Measurements from ENCODE around the gene ACTG2.
A peak's percentile ranks its signal among the peaks of the same experiment; 100 is the strongest.

Gene ACTG2

DNA sequence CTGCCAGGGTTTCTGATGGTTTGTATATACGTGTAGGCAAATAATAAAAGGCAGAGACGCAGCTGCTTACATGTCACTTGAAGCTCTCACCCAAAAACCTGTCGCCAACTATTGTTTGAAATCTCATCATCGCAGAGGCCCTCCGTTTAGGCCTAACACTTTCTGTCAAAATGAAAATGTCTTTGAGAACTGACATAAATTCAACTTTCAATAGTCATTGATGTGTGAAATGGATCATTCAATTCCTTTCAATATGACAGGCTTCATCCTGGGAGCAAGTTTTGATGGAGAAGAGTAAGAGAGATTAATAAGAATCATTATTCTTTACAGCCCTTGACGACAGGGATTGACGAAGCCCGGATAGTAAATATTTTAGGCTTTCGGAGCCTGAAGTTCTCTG, 2.7 kb downstream of the ACTG2 start:
- Mint-ChIP-seq H3K4me3 (peak overlapping the region in 1 of 3 experiments; percentile 31), H3K36me3 (ENCODE audit: low read depth) (no peaks in the 10 kb centered on the region), H3K4me1 (peaks cover 23% of the 10 kb centered on the region), H3K27me3 (ENCODE audit: low read depth) (peaks cover 13% of the 10 kb centered on the region), H3K9me3 (no peaks in the 10 kb centered on the region), H3K27ac (peak overlapping the region in 1 of 3 experiments; percentile 41)
- TF ChIP-seq CTCF (IDR thresholded peaks at IDR 0.05; ENCODE audit: unreplicated experiment in 3 of 3) = no peak

DNA sequence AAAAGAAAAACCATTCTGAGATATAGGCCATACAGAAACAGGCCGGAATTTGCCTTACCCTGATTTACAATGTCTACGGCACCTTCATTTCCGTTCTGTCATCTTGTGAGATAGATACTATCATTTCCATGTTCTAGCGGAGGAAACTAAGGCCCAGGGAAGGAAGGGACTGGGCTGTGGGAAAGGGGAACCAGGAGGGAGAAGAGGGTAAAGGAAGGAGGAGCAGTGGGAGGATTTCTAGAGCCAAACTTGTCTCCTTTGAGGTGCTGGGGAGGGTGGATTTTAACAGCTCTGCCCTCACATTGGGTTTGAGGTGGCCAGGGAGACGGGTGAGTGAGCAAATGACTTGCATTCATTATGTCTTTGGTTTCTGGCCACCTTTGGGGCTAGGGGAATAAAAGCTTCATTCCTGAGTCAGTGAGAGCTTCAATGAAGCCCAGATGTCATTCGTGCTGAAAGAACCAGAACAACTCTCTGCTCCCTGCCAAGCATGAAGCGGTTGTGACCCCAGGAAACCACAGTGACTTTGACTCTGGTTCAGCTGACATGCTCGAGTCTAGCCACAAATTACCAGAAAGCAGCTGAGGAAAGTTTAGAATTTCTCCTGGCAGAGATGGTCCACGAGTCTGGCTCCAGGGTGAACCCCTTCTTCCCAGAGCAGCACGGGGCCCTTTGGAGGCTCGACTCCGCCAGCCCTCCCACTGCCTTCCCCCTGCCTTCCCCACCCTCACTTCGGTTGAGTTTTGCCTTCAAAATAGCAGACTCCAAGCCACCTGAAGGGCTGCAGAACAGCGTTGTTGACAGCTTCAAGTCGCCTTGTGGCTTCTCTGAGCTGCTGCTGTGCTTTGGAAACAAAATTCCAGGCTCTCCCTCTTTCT, 3.8 kb downstream of the ACTG2 start:
- Mint-ChIP-seq H3K27me3 (ENCODE audit: low read depth) (peaks cover 7% of the 10 kb centered on the region), H3K4me1 (peaks cover 25% of the 10 kb centered on the region), H3K36me3 (ENCODE audit: low read depth) (no peaks in the 10 kb centered on the region)

GRCh38 chr2:73897240-73897583, 4.4 kb downstream of the ACTG2 start:
- Mint-ChIP-seq H3K9me3 (no peaks in the 10 kb centered on the region), H3K4me3 (no peak overlapping the region), H3K27me3 (ENCODE audit: low read depth) (peaks cover 6% of the 10 kb centered on the region), H3K27ac (no peak overlapping the region), H3K4me1 (peaks cover 27% of the 10 kb centered on the region), H3K36me3 (ENCODE audit: low read depth) (no peaks in the 10 kb centered on the region)
- TF ChIP-seq CTCF (IDR thresholded peaks at IDR 0.05; ENCODE audit: unreplicated experiment in 3 of 3) = no peak

More for the DNA sequence above, 3.8 kb downstream of the ACTG2 start:
- TF ChIP-seq CTCF (IDR thresholded peaks at IDR 0.05; ENCODE audit: unreplicated experiment in 3 of 3) = no peak
- Mint-ChIP-seq H3K9me3 (no peaks in the 10 kb centered on the region), H3K4me3 (no peak overlapping the region), H3K27ac (peak overlapping the region in 1 of 3 experiments; percentile 16)

GRCh38 chr2:73897934-73898333, 5.1 kb downstream of the ACTG2 start:
- H3K9me3 Mint-ChIP-seq = no peaks in the 10 kb centered on the region
- TF ChIP-seq CTCF (IDR thresholded peaks at IDR 0.05; ENCODE audit: unreplicated experiment in 3 of 3) = no peak
- H3K27ac Mint-ChIP-seq = no peak overlapping the region
- H3K36me3 Mint-ChIP-seq (ENCODE audit: low read depth) = no peaks in the 10 kb centered on the region
- H3K4me3 Mint-ChIP-seq = no peak overlapping the region
- H3K27me3 Mint-ChIP-seq (ENCODE audit: low read depth) = peaks cover 6% of the 10 kb centered on the region
- peaks cover 25% of the 10 kb centered on the region for H3K4me1 Mint-ChIP-seq

GRCh38 chr2:73899801-73900336, 7.1 kb downstream of the ACTG2 start:
- Mint-ChIP-seq H3K9me3 (no peaks in the 10 kb centered on the region), H3K4me1 (peaks cover 21% of the 10 kb centered on the region), H3K4me3 (no peak overlapping the region), H3K36me3 (ENCODE audit: low read depth) (no peaks in the 10 kb centered on the region), H3K27me3 (ENCODE audit: low read depth) (peaks cover 6% of the 10 kb centered on the region), H3K27ac (no peak overlapping the region)
- TF ChIP-seq CTCF (IDR thresholded peaks at IDR 0.05; ENCODE audit: unreplicated experiment in 3 of 3) = no peak

GRCh38 chr2:73901143-73901542, 8.3 kb downstream of the ACTG2 start:
- no peak for TF ChIP-seq CTCF (IDR thresholded peaks at IDR 0.05; ENCODE audit: unreplicated experiment in 3 of 3)
- Mint-ChIP-seq H3K27me3 (ENCODE audit: low read depth) (peaks cover 5% of the 10 kb centered on the region), H3K4me1 (peaks cover 15% of the 10 kb centered on the region), H3K27ac (no peak overlapping the region), H3K36me3 (ENCODE audit: low read depth) (no peaks in the 10 kb centered on the region), H3K9me3 (no peaks in the 10 kb centered on the region), H3K4me3 (no peak overlapping the region)
